ENCODE results near the gene UBIAD1. TPM values are rescaled to one million over a fixed set of nuclear protein-coding genes. Genes with fewer than 3 reads are reported as not detected.

Gene UBIAD1
- total and polyA plus RNA-seq, 8 donors, result 2.2 to 33.8 (median 5.9) TPM

DNA sequence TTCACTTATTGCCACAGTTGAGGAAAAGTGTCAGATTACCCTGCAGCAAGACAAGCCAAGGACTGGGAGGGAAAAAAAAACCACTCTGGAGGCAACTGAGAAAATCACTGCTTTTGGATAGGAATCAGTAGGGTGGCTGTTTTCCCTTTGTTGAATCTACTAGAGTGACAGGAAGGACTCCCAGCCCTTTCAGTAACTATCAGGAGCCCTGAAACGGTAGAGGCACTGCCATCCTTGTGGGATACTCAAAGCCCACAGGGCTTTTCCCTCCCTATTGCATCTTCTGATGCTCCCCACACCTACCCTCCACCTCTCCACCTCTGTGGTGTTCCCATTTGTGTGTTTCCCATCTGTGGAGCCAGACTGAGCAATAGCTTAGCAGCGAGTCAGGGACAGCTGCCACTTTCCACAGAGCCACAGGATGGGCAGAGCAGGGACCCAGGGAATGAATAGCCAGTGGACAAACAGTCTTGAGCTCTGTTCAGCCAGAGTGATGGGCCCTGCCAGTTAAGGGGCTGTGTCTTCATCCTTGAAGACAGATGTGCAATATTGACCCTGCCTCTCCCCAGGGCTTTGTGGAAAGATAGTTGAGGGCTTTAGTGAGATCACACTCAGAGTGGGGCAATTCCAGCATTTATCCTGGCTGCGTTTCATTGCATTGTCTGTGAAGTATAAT lies 13.9 kb downstream of the UBIAD1 start:
- no peak for DNase-seq
- H3K4me3 ChIP-seq, result no peak overlapping the region
- intact Hi-C loops (cut with DNase I; ENCODE audit: low total_unique reads), result no loop called here
- peaks cover 0 to 12% (median 9%) of the 10 kb centered on the region in 4 donors for H3K4me1 ChIP-seq
- H3K27ac ChIP-seq, result no peak overlapping the region
- no peaks in the 10 kb centered on the region for H3K27me3 ChIP-seq
- no peaks in the 10 kb centered on the region for H3K9me3 ChIP-seq
- H3K36me3 ChIP-seq, result peaks cover 9 to 69% (median 67%) of the 10 kb centered on the region in 4 donors
- TF ChIP-seq, protein P1, sequence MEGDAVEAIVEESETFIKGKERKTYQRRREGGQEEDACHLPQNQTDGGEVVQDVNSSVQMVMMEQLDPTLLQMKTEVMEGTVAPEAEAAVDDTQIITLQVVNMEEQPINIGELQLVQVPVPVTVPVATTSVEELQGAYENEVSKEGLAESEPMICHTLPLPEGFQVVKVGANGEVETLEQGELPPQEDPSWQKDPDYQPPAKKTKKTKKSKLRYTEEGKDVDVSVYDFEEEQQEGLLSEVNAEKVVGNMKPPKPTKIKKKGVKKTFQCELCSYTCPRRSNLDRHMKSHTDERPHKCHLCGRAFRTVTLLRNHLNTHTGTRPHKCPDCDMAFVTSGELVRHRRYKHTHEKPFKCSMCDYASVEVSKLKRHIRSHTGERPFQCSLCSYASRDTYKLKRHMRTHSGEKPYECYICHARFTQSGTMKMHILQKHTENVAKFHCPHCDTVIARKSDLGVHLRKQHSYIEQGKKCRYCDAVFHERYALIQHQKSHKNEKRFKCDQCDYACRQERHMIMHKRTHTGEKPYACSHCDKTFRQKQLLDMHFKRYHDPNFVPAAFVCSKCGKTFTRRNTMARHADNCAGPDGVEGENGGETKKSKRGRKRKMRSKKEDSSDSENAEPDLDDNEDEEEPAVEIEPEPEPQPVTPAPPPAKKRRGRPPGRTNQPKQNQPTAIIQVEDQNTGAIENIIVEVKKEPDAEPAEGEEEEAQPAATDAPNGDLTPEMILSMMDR (IDR thresholded peaks at IDR 0.05), result no peak
- TF ChIP-seq POLR2AphosphoS5 (IDR thresholded peaks at IDR 0.05) (no peak), EP300 (IDR thresholded peaks at IDR 0.05) (no peak), POLR2A (IDR thresholded peaks at IDR 0.05) (no peak)
- 79 to 97% (median 96%) methylated on average over 3 of the region's 3 CpGs for WGBS, 5 donors

GRCh38 chr1:11289064-11289463 lies 16.1 kb downstream of the UBIAD1 start:
- TF ChIP-seq EP300 (IDR thresholded peaks at IDR 0.05), result no peak
- no peak for DNase-seq
- intact Hi-C loops (cut with DNase I; ENCODE audit: low total_unique reads), result no loop called here
- WGBS, 5 donors, result 77 to 94% (median 92%) methylated on average over 5 of the region's 5 CpGs
- Histone ChIP-seq H3K36me3 (peaks cover 9 to 86% (median 70%) of the 10 kb centered on the region in 4 donors), H3K4me1 (no peaks in the 10 kb centered on the region), H3K4me3 (no peak overlapping the region), H3K27ac (no peak overlapping the region), H3K9me3 (no peaks in the 10 kb centered on the region), H3K27me3 (no peaks in the 10 kb centered on the region)

DNA sequence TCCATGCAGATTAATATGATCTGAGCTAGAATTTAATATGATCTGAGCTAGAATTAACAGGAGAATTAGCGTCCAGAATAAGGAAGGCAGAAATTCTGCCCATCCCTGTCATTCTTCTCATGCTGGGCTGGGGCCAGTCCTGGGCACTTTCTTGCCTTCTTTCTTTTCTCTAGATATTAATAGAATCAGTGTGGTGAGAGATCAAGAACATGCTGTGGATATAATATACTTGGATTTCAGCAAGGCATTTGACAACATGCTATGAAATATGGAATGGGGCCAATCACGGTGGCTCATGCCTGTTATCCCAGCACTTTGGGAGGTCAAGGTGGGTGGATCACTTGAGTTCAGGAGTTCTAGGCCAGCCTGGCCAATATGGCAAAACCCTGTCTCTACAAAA lies 18.1 kb downstream of the UBIAD1 start:
- 78 to 96% (median 87%) methylated on average over 2 of the region's 2 CpGs for WGBS, 5 donors
- peaks cover 0 to 94% (median 80%) of the 10 kb centered on the region in 4 donors for H3K36me3 ChIP-seq
- no peaks in the 10 kb centered on the region for H3K9me3 ChIP-seq
- H3K27ac ChIP-seq, result no peak overlapping the region
- no peak for DNase-seq
- TF ChIP-seq, protein P1 (IDR thresholded peaks at IDR 0.05), result no peak
- TF ChIP-seq EP300 (IDR thresholded peaks at IDR 0.05) (no peak), POLR2A (IDR thresholded peaks at IDR 0.05) (no peak), POLR2AphosphoS5 (IDR thresholded peaks at IDR 0.05) (no peak)
- H3K4me3 ChIP-seq, result no peak overlapping the region
- intact Hi-C loops (cut with DNase I; ENCODE audit: low total_unique reads), result no loop called here
- no peaks in the 10 kb centered on the region for H3K4me1 ChIP-seq
- H3K27me3 ChIP-seq, result no peaks in the 10 kb centered on the region

DNA sequence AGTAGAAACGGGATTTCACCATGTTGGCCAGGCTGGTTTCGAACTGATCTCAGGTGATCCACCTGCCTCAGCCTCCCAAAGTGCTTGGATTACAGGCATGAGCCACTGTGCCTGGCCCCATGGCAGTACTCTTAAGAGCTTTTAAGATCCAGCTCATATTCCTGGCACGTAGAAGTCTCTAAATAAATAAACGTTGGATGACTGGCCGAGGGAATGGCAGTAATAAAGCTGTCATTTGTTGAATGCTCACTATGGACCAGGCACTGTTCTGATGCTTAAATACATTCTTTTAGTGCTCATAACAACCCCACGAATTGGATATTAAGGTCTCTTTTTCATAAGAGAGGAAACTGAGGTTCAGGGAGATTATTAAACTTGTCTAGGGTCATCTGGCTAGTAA lies 20.9 kb downstream of the UBIAD1 start:
- WGBS, 5 donors, result 80 to 89% (median 88%) methylated on average over 6 of the region's 6 CpGs
- intact Hi-C loops (cut with DNase I; ENCODE audit: low total_unique reads), result no loop called here
- Histone ChIP-seq H3K36me3 (peaks cover 0 to 77% (median 57%) of the 10 kb centered on the region in 4 donors), H3K4me1 (no peaks in the 10 kb centered on the region), H3K9me3 (no peaks in the 10 kb centered on the region), H3K4me3 (no peak overlapping the region), H3K27me3 (no peaks in the 10 kb centered on the region), H3K27ac (no peak overlapping the region)
- no peak for DNase-seq
- no peak for TF ChIP-seq POLR2A (IDR thresholded peaks at IDR 0.05)
- TF ChIP-seq POLR2AphosphoS5 (IDR thresholded peaks at IDR 0.05), result no peak
- TF ChIP-seq EP300 (IDR thresholded peaks at IDR 0.05), result no peak
- TF ChIP-seq, protein P1 (IDR thresholded peaks at IDR 0.05), result no peak

- H3K27ac ChIP-seq, result no peak overlapping the region
- peaks cover 0 to 66% (median 46%) of the 10 kb centered on the region in 4 donors for H3K36me3 ChIP-seq
- intact Hi-C loops (cut with DNase I; ENCODE audit: low total_unique reads), result no loop called here
- WGBS, 5 donors, result 72 to 78% (median 74%) methylated on average over 8 of the region's 8 CpGs
- no peak for TF ChIP-seq EP300 (IDR thresholded peaks at IDR 0.05)
- TF ChIP-seq POLR2A (IDR thresholded peaks at IDR 0.05), result no peak
- TF ChIP-seq POLR2AphosphoS5 (IDR thresholded peaks at IDR 0.05), result no peak
- TF ChIP-seq, protein P1 (IDR thresholded peaks at IDR 0.05), result no peak
- H3K9me3 ChIP-seq, result no peaks in the 10 kb centered on the region
- DNase-seq, result no peak
- H3K27me3 ChIP-seq, result no peaks in the 10 kb centered on the region
- no peaks in the 10 kb centered on the region for H3K4me1 ChIP-seq
- no peak overlapping the region for H3K4me3 ChIP-seq
These were observed 22.0 kb downstream of the UBIAD1 start for GRCh38 chr1:11294951-11295350.
